Keratinocyte (primary cell): ENCODE data around the gene TCN2. TPM values are rescaled to one million over a fixed set of nuclear protein-coding genes. Genes with fewer than 3 reads are reported as not detected.

Source experiments
- DNase-seq: peaks from one replicate; pipeline ENCODE4 v3.0.0-alpha.2; 2011; ENCODE audit warnings: low read depth, missing footprints, low spot score
- FAIRE-seq: peaks from 2 replicates; lab custom pipeline; 2011; peaks lifted over from hg19 to GRCh38; lab: Jason Lieb, UNC
- H2AFZ ChIP-seq: 2 replicates; pipeline ENCODE4 v1.6.0; 2012; ENCODE audit warnings: low read length, control low read depth, inconsistent platforms; ENCODE audit not compliant: control insufficient read depth
- H3K27ac ChIP-seq: 2 replicates; pipeline ENCODE4 v1.5.1; 2011; ENCODE audit warnings: low read length; ENCODE audit not compliant: control insufficient read depth, insufficient read depth
- H3K27me3 ChIP-seq: 3 replicates; pipeline ENCODE4 v1.6.0; 2011; ENCODE audit warnings: low read length; ENCODE audit not compliant: control insufficient read depth, insufficient read depth; ENCODE audit errors: extremely low read depth
- H3K36me3 ChIP-seq, 2 experiments: 2 replicates in 1 of 2; 3 replicates in 1 of 2; pipeline ENCODE4 v1.5.1; 2011; ENCODE audit warnings: low read length in 2 of 2, mild to moderate bottlenecking in 1 of 2; ENCODE audit not compliant: control insufficient read depth in 2 of 2, insufficient read depth in 2 of 2; ENCODE audit errors: extremely low read depth in 1 of 2
- H3K4me1 ChIP-seq: 3 replicates; pipeline ENCODE4 v1.5.1; 2011; ENCODE audit warnings: low read length; ENCODE audit not compliant: control insufficient read depth, insufficient read depth; ENCODE audit errors: extremely low read depth
- H3K4me2 ChIP-seq: 3 replicates; pipeline ENCODE4 v1.6.0; 2011; ENCODE audit warnings: low read depth, low read length; ENCODE audit not compliant: control insufficient read depth, insufficient read depth; ENCODE audit errors: extremely low read depth
- H3K4me3 ChIP-seq, 3 experiments: fragments of 200-600 bp in 1 of 3; sonication (generic) in 1 of 3; 2 replicates in 2 of 3; 3 replicates in 1 of 3; pipeline ENCODE4 v1.5.1; 2011 to 2016; ENCODE audit warnings: low read length in 3 of 3, mild to moderate bottlenecking in 3 of 3, control low read depth in 2 of 3, inconsistent platforms in 1 of 3, low read depth in 1 of 3, mixed read lengths in 1 of 3, mixed run types in 1 of 3, moderate library complexity in 1 of 3; ENCODE audit not compliant: control insufficient read depth in 2 of 3, insufficient read depth in 2 of 3; ENCODE audit errors: extremely low read depth in 1 of 3
- H3K79me2 ChIP-seq: 2 replicates; pipeline ENCODE4 v1.6.0; 2012; ENCODE audit warnings: low read length; ENCODE audit not compliant: control insufficient read depth, insufficient read depth
- H3K9ac ChIP-seq: 3 replicates; pipeline ENCODE4 v1.6.0; 2011; ENCODE audit warnings: low read length; ENCODE audit not compliant: control insufficient read depth, insufficient read depth; ENCODE audit errors: extremely low read depth
- H3K9me1 ChIP-seq: 3 replicates; pipeline ENCODE4 v1.6.0; 2011; ENCODE audit warnings: low read length; ENCODE audit not compliant: control insufficient read depth, insufficient read depth; ENCODE audit errors: extremely low read depth
- H3K9me3 ChIP-seq: 2 replicates; pipeline ENCODE4 v1.5.1; 2012; ENCODE audit warnings: low read depth, low read length; ENCODE audit not compliant: control insufficient read depth
- H4K20me1 ChIP-seq: 3 replicates; pipeline ENCODE4 v1.6.0; 2011; ENCODE audit warnings: low read length; ENCODE audit not compliant: control insufficient read depth, insufficient read depth; ENCODE audit errors: extremely low read depth
- CTCF ChIP-seq, 3 experiments: IDR thresholded peaks in 1 of 3; conservative IDR thresholded peaks in 1 of 3; optimal IDR thresholded peaks in 1 of 3; 2 replicates in 2 of 3; 3 replicates in 1 of 3; pipeline versions ENCODE3 to v1.5.1; 2011; ENCODE audit warnings: low read length in 3 of 3, mild to moderate bottlenecking in 3 of 3, moderate library complexity in 2 of 3, control low read depth in 1 of 3, inconsistent platforms in 1 of 3; ENCODE audit not compliant: insufficient read depth in 2 of 3; ENCODE audit errors: extremely low read depth in 1 of 3
- EZH2 ChIP-seq: IDR thresholded peaks from one replicate; pipeline ENCODE4 v1.6.1; 2012; ENCODE audit warnings: inconsistent platforms, mild to moderate bottlenecking, low read length, moderate library complexity
- dilution Hi-C: fragments of 300-500 bp; cut with MboI; formaldehyde crosslinking; loops from one replicate; pipeline ENCODE4 v1.7.0; 2020; ENCODE audit warnings: low sequenced_read_pairs; ENCODE audit not compliant: extremely low pct_ligation_motif_present
- polyA plus RNA-seq, 5 experiments: library from polyadenylated mRNA; depleted of rRNA in 3 of 5; stranded (reverse) in 3 of 5; stranded (forward) in 1 of 5; unstranded in 1 of 5; fragments of >200 nt; gene quantifications; 1 replicate in 1 of 5; 2 replicates in 3 of 5; 3 replicates in 1 of 5; pipeline versions ENCODE4 v1.2.1 to v1.2.3, GENCODE V29; 2011 to 2012; ENCODE audit warnings: missing spikeins in 2 of 5, low read depth in 1 of 5, low replicate concordance in 1 of 5

Gene TCN2
- polyA plus RNA-seq, 1 donor (not counting 4 experiments of a cell fraction or from before 2014, with no cell fraction given), result 0.88 TPM

DNA sequence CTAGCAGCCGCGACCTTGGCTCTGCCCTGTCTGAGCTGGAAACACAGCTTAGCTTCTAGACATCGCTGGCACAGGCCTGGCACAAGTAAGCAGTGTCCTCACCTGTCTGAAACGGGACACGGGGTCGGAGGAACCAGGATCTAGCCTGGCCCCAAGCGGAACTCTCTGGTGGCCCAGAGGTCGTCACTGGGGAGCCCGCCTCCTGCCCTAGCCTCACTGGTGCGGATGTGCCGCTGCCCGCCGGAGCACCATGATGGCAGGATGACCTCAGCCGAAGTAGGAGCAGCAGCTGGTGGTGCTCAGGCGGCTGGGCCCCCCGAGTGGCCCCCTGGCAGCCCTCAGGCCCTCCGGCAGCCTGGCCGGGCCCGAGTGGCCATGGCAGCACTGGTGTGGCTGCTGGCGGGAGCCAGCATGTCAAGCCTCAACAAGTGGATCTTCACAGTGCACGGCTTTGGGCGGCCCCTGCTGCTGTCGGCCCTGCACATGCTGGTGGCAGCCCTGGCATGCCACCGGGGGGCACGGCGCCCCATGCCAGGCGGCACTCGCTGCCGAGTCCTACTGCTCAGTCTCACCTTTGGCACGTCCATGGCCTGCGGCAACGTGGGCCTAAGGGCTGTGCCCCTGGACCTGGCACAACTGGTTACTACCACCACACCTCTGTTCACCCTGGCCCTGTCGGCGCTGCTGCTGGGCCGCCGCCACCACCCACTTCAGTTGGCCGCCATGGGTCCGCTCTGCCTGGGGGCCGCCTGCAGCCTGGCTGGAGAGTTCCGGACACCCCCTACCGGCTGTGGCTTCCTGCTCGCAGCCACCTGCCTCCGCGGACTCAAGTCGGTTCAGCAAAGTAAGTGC lies 29.5 kb downstream of the TCN2 start:
- H2AFZ ChIP-seq, result peak overlapping the region; percentile 87
- dilution Hi-C loops, result no loop called here
- FAIRE-seq, result no peak
- peak overlapping the region; percentile 44 to 84 (median 70) for H3K4me3 ChIP-seq
- no peaks in the 10 kb centered on the region for H3K9me3 ChIP-seq
- no peaks in the 10 kb centered on the region for H3K36me3 ChIP-seq
- H3K27me3 ChIP-seq, result no peaks in the 10 kb centered on the region
- H3K27ac ChIP-seq, result peak overlapping the region; percentile 22
- H3K4me1 ChIP-seq, result peaks cover 29% of the 10 kb centered on the region
- no peaks in the 10 kb centered on the region for H3K9me1 ChIP-seq
- TF ChIP-seq EZH2, result no peak
- TF ChIP-seq CTCF (optimal IDR thresholded peaks at IDR 0.05 in 1 of 3, IDR thresholded peaks at IDR 0.05 in 1 of 3, conservative IDR thresholded peaks at IDR 0.05 in 1 of 3; ENCODE audit: extremely low read depth in 1 of 3, insufficient read depth in 2 of 3, low read length in 3 of 3), result peak in 2 of 3 experiments; percentile 18 to 19
- H3K79me2 ChIP-seq, result peaks cover 11% of the 10 kb centered on the region
- H3K4me2 ChIP-seq, result peak overlapping the region; percentile 100
- no peaks in the 10 kb centered on the region for H4K20me1 ChIP-seq
- no peak for DNase-seq
- H3K9ac ChIP-seq, result peak overlapping the region; percentile 77

- no peaks in the 10 kb centered on the region for H4K20me1 ChIP-seq
- no peaks in the 10 kb centered on the region for H3K9me1 ChIP-seq
- H3K79me2 ChIP-seq, result peaks cover 11% of the 10 kb centered on the region
- H3K4me1 ChIP-seq, result peaks cover 29% of the 10 kb centered on the region
- H3K27ac ChIP-seq, result no peak overlapping the region
- H3K9me3 ChIP-seq, result no peaks in the 10 kb centered on the region
- no peak overlapping the region for H3K9ac ChIP-seq
- no peak overlapping the region for H2AFZ ChIP-seq
- FAIRE-seq (no peak), DNase-seq (no peak)
- no peaks in the 10 kb centered on the region for H3K36me3 ChIP-seq
- TF ChIP-seq EZH2, result no peak
- TF ChIP-seq CTCF (optimal IDR thresholded peaks at IDR 0.05 in 1 of 3, IDR thresholded peaks at IDR 0.05 in 1 of 3, conservative IDR thresholded peaks at IDR 0.05 in 1 of 3; ENCODE audit: extremely low read depth in 1 of 3, insufficient read depth in 2 of 3, low read length in 3 of 3), result no peak
- dilution Hi-C loops, result no loop called here
- no peak overlapping the region for H3K4me3 ChIP-seq
- peak overlapping the region; percentile 100 for H3K4me2 ChIP-seq
- H3K27me3 ChIP-seq, result no peaks in the 10 kb centered on the region
Measured at GRCh38 chr22:30637701-30638114, 30.7 kb downstream of the TCN2 start.
